ENCODE data around the gene UVRAG.

UVRAG gene

GRCh38 chr11:75888416-75888815, 73.4 kb downstream of the UVRAG start:
- no peak for DNase-seq

GRCh38 chr11:75891947-75892739, 77.1 kb downstream of the UVRAG start:
- no peak for DNase-seq

- DNase-seq = no peak
Measured at GRCh38 chr11:75893251-75893650, 78.2 kb downstream of the UVRAG start.

DNA sequence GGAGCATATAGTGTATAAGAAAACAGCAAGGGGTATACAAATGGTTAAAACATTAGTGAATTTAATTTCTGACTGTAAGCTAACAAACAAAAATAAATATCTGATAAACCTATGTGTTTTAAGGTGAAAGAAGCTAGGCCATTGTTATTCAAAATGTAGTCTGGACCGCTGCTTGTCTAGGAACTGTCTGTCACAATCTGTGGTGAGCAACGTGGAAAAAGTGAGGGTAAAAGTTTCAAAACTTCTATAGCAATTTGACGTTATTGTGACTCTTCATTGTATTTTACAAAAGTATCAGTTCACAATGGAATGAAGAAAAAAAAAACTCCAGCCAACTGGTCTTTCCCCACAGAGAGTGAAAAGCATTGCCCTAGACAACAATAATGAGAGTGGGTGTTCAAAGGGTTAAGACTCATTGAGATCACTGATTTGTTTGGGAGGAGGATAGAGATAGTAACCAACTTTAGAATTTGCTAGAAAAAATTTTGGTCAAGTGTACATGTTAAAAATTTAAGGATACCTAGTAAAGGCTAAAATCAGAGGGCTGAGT, 79.1 kb downstream of the UVRAG start:
- DNase-seq = no peak

GRCh38 chr11:75896843-75897419, 81.9 kb downstream of the UVRAG start:
- no peak for DNase-seq

DNA sequence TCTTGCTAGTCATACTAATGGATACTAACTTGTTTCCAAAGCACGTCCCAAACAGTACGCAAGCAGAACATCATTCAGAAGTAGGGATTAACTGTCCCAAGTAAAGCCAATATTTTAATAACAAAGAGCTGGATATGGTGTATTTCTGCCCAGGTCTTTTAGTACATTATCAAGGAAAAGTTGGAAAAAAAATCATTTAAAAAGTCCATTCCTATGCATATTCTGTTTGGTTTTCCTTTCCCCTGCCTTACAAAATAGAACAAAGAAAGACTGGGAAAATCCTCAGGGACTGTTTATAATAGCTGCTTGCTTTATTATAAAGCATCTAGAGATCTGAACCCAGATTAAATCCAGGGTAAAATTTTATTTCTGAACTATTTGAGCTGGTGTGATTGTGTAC, 83.9 kb downstream of the UVRAG start:
- DNase-seq = no peak

DNA sequence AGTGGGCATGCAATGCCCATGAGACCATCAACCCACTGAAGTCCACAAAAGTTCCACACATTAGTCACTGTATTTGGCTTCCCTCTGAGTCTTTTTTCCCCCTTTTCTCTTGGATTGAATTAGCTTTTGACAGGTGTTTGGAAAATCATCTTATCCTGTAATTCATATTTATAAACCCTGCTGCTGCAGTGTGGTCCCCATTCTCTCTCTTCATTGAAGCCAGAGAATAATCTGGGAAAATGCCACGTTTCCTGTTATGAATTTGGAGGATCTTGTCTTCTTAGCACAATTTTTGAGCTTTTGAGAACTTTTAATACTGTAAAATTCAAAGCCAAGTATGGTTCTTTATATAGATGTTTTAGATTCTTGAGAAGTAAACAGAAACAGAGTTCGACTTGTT, 84.8 kb downstream of the UVRAG start:
- DNase-seq = no peak

- DNase-seq = no peak
Measured at GRCh38 chr11:75900848-75901247, 85.8 kb downstream of the UVRAG start.

- DNase-seq = no peak
Measured at GRCh38 chr11:75902631-75903030, 87.6 kb downstream of the UVRAG start.

DNA sequence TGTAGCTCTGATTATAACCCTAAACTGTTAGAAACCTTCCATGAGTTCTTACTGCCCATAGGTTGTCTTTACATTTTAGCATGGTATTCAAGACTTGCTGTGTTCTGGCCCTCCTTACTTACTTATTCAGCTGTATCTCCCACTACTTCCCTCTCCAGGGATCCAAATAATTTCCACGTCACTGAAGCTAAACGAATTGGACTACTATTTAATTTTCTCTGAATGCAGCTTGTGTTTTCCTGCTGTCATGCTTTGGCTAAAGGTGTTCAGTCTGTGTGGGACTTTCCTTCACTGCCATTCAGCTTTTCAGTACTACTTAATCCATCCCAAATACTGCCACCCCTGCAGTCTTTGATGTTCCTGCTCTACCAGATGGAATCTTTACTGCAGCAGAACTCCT, 88.3 kb downstream of the UVRAG start:
- no peak for DNase-seq

GRCh38 chr11:75905434-75905833, 90.4 kb downstream of the UVRAG start:
- no peak for DNase-seq

- no peak for DNase-seq
Measured at GRCh38 chr11:75907906-75908527, 93.0 kb downstream of the UVRAG start.

- DNase-seq = no peak
Measured at GRCh38 chr11:75910426-75911145, 95.6 kb downstream of the UVRAG start.

DNA sequence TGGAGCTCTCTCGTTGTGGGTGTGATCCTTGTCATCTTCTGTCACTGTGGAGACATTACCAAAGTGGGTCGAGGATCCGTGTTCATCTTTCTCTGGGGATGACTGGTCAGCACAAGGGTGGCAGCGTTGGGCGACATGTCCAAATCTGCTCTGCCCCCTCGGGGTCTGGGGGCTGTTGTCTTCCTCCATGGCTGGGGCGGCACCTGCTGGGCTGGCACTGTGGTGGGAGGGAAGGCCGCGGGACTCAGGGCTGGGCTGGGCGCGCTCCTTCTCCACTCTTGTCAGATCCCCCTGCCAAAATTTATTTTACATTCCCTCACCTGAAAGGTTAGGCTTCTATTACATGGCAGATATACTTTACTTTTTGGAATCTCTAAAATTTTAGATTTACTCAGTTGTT, 96.4 kb downstream of the UVRAG start:
- DNase-seq = no peak

GRCh38 chr11:75913984-75914383, 99.0 kb downstream of the UVRAG start:
- DNase-seq = no peak

DNA sequence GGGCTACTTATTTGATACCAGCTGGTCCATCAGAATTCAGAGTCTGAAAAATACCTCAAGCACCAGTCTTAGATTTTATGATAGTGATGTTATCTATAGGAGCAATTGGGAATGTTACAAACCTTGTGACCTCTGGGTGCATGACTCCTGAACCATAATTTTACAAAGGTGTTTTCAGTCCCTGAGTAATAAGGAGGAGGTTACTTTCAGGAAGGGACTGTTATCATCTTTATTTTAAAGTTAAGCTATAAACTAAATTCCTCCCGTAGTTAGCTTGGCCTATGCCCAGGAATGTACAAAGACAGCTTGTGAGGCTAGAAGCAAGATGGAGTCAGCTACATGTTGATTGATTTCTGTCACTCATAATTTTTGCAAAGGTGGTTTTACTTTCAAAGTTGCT, 101.9 kb downstream of the UVRAG start:
- DNase-seq = no peak

DNA sequence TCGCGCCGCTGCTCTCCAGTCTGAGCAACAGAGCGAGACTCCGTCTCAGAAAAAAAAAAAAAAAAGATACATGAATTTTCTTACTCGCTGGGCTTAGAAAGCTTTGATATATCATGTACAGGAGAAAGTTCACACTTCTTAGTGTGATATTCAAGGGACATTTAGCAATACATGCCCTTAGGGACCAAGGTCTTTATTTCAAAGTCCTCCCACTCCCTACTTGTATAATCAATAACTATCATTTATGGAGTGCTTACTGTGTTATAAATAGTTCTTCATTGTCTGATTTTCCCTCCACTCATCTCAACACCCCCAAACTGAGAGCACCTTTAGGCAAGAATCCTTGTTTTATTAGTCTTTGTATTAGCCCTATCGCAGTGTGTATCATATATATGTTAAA, 103.3 kb downstream of the UVRAG start:
- no peak for DNase-seq

GRCh38 chr11:75919525-75919924, 104.5 kb downstream of the UVRAG start:
- no peak for DNase-seq

DNA sequence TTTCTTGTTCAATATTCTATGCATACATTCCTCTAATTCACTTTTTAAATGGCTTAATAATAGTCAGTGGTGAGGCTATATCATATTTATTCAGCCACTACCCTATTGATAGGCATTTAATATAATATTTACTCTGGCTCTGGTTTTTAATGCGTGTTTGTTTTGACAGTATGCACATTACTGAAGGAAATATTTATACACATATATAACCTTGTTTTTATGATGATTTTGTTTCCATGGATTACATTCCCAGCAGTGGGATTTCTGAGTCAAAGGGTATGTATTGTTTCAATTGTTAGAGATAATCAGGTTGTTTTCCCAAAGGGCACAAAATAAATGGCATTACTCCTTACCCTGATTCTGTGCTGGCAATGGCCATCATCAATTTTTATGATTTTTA, 105.8 kb downstream of the UVRAG start:
- no peak for DNase-seq

DNA sequence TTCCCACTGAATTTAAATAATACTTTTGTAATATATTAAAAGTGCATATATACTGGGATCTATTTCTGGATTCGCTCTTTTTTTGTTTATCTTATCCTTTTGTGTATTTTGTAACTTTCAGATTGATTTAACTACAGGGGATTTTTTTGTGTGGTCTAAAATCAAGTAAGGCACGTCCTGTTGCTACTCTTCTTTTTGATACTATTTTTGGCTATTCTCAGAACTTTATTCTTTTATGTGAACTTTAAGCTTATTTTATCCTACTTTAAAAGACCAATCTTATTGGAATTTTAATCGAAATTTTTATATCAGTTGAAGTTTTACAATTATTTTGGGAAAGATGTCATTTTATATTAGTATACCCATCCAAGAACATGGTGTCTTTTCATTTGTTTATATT, 106.8 kb downstream of the UVRAG start:
- no peak for DNase-seq

GRCh38 chr11:75924966-75925784, 110.2 kb downstream of the UVRAG start:
- no peak for DNase-seq

GRCh38 chr11:75925785-75926164, 110.8 kb downstream of the UVRAG start:
- no peak for DNase-seq

DNA sequence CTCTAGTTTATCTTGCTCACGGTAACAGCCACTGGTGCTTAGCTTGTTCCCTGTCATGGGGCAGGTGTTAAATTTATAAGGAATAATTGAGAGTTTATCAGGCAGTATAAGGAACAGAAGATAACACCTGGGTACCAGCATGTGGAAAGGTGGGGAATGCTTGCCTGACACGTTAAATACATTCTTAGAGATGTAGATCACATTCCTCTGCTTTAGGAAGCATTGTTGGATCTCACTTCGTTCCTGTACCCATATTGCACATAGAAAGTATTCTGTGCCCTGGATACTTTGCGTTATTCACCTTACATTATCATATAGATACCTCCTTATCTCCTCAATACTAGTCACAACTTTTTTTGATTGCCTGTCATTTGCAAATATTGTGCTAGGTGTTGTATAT, 114.7 kb downstream of the UVRAG start:
- DNase-seq = no peak
